Loucy (cell line): ENCODE results near the gene BCL2L1.

Source experiments
- H2AFZ ChIP-seq: fragments of 200-600 bp; sonication (generic); 2 replicates; pipeline ENCODE4 v1.6.0; 2016; ENCODE audit warnings: antibody characterized with exemption, mild to moderate bottlenecking, low read length, moderate library complexity
- H3F3A ChIP-seq: fragments of 200-600 bp; 2 replicates; pipeline ENCODE4 v1.6.0; 2016; ENCODE audit warnings: antibody characterized with exemption, low read depth, mild to moderate bottlenecking
- H3K27me3 ChIP-seq: fragments of 200-600 bp; sonication (generic); 2 replicates; pipeline ENCODE4 v1.6.1; 2014; ENCODE audit warnings: low read length, mild to moderate bottlenecking; ENCODE audit not compliant: insufficient read depth, poor library complexity, severe bottlenecking
- H3K36me3 ChIP-seq: fragments of 200-600 bp; sonication (generic); 2 replicates; pipeline ENCODE4 v1.6.1; 2016; ENCODE audit warnings: low read length; ENCODE audit not compliant: insufficient read depth
- H3K4me1 ChIP-seq: fragments of 200-600 bp; sonication (generic); 2 replicates; pipeline ENCODE4 v1.5.1; 2014; ENCODE audit warnings: low read length, mild to moderate bottlenecking; ENCODE audit not compliant: insufficient read depth, poor library complexity, severe bottlenecking
- H3K4me2 ChIP-seq: fragments of 200-600 bp; sonication (generic); 2 replicates; pipeline ENCODE4 v1.6.0; 2014; ENCODE audit warnings: antibody characterized with exemption, low read length, low read depth, mild to moderate bottlenecking; ENCODE audit not compliant: poor library complexity, severe bottlenecking
- H3K4me3 ChIP-seq: fragments of 200-600 bp; sonication (generic); 2 replicates; pipeline ENCODE4 v1.5.1; 2014; ENCODE audit warnings: low read length, mild to moderate bottlenecking, mixed read lengths; ENCODE audit not compliant: poor library complexity, severe bottlenecking
- H3K79me2 ChIP-seq: fragments of 200-600 bp; sonication (generic); 2 replicates; pipeline ENCODE4 v1.6.1; 2014; ENCODE audit warnings: low read length; ENCODE audit not compliant: insufficient read depth
- H3K9ac ChIP-seq: fragments of 200-600 bp; sonication (generic); 2 replicates; pipeline ENCODE4 v1.6.0; 2014; ENCODE audit warnings: mild to moderate bottlenecking, low read depth, low read length, moderate library complexity; ENCODE audit not compliant: poor library complexity, severe bottlenecking
- H3K9me2 ChIP-seq: fragments of 200-600 bp; sonication (generic); replicated peaks from 2 replicates; pipeline ENCODE4 v1.6.1; 2016; ENCODE audit warnings: low read depth, low read length, mixed read lengths
- H3K9me3 ChIP-seq: fragments of 200-600 bp; sonication (generic); 2 replicates; pipeline ENCODE4 v1.6.1; 2014; ENCODE audit warnings: mild to moderate bottlenecking, antibody characterized with exemption, low read length, low read depth; ENCODE audit not compliant: insufficient read depth
- H4K20me1 ChIP-seq: fragments of 200-600 bp; sonication (generic); 2 replicates; pipeline ENCODE4 v1.6.0; 2014; ENCODE audit warnings: antibody characterized with exemption, low read length, mild to moderate bottlenecking; ENCODE audit not compliant: insufficient read depth, poor library complexity, severe bottlenecking
- CTCF ChIP-seq: fragments of 200-600 bp; sonication (generic); conservative IDR thresholded peaks from 2 replicates; pipeline ENCODE4 v1.5.1; 2014; ENCODE audit warnings: mild to moderate bottlenecking, antibody characterized with exemption, low read length
- EZH2phosphoT487 ChIP-seq: fragments of 200-600 bp; IDR thresholded peaks from 2 replicates; pipeline ENCODE4 v1.6.1; 2018; ENCODE audit warnings: antibody characterized with exemption, mild to moderate bottlenecking, moderate library complexity, borderline replicate concordance

Gene BCL2L1

GRCh38 chr20:31711179-31712111, 11.2 kb downstream of the BCL2L1 start:
- peaks cover 95% of the 10 kb centered on the region for H3K79me2 ChIP-seq
- peak overlapping the region; percentile 98 for H3K4me2 ChIP-seq

GRCh38 chr20:31710423-31711108, 12.1 kb downstream of the BCL2L1 start:
- no peak overlapping the region for H2AFZ ChIP-seq
- no peak for TF ChIP-seq EZH2phosphoT487
- H3F3A ChIP-seq = no peaks in the 10 kb centered on the region
- H4K20me1 ChIP-seq = peaks cover 70% of the 10 kb centered on the region
- H3K36me3 ChIP-seq = peaks cover 50% of the 10 kb centered on the region
- peak overlapping the region; percentile 98 for H3K4me2 ChIP-seq
- H3K4me1 ChIP-seq = peaks cover 68% of the 10 kb centered on the region
- H3K9me2 ChIP-seq = no peaks in the 10 kb centered on the region
- peak overlapping the region; percentile 48 for H3K9ac ChIP-seq
- peak overlapping the region; percentile 47 for H3K4me3 ChIP-seq
- H3K9me3 ChIP-seq = no peaks in the 10 kb centered on the region
- no peaks in the 10 kb centered on the region for H3K27me3 ChIP-seq
- peaks cover 95% of the 10 kb centered on the region for H3K79me2 ChIP-seq

More at GRCh38 chr20:31711179-31712111, 11.2 kb downstream of the BCL2L1 start:
- H4K20me1 ChIP-seq = peaks cover 74% of the 10 kb centered on the region
- H2AFZ ChIP-seq = no peak overlapping the region
- peak overlapping the region; percentile 48 for H3K9ac ChIP-seq
- no peaks in the 10 kb centered on the region for H3K9me2 ChIP-seq
- H3K9me3 ChIP-seq = no peaks in the 10 kb centered on the region
- H3K4me3 ChIP-seq = peak overlapping the region; percentile 47
- H3K36me3 ChIP-seq = peaks cover 41% of the 10 kb centered on the region
- H3K27me3 ChIP-seq = no peaks in the 10 kb centered on the region
- peaks cover 76% of the 10 kb centered on the region for H3K4me1 ChIP-seq
- no peaks in the 10 kb centered on the region for H3F3A ChIP-seq
- TF ChIP-seq EZH2phosphoT487 (no peak), CTCF (no peak)

GRCh38 chr20:31709939-31710338, 12.7 kb downstream of the BCL2L1 start:
- Histone ChIP-seq H3K9me2 (no peaks in the 10 kb centered on the region), H2AFZ (no peak overlapping the region), H3K4me3 (no peak overlapping the region), H3K27me3 (no peaks in the 10 kb centered on the region), H3K79me2 (peaks cover 95% of the 10 kb centered on the region), H3K9me3 (no peaks in the 10 kb centered on the region), H3F3A (no peaks in the 10 kb centered on the region), H3K4me2 (no peak overlapping the region), H3K36me3 (peaks cover 55% of the 10 kb centered on the region), H4K20me1 (peaks cover 71% of the 10 kb centered on the region), H3K9ac (no peak overlapping the region), H3K4me1 (peaks cover 63% of the 10 kb centered on the region)
- TF ChIP-seq CTCF (no peak), EZH2phosphoT487 (no peak)
